ENCODE results near the gene NTF3. TPM values are rescaled to one million over a fixed set of nuclear protein-coding genes. Genes with fewer than 3 reads are reported as not detected.

The NTF3 gene
- total RNA-seq, 1 donor from 2014 or later: 8.9 TPM

DNA sequence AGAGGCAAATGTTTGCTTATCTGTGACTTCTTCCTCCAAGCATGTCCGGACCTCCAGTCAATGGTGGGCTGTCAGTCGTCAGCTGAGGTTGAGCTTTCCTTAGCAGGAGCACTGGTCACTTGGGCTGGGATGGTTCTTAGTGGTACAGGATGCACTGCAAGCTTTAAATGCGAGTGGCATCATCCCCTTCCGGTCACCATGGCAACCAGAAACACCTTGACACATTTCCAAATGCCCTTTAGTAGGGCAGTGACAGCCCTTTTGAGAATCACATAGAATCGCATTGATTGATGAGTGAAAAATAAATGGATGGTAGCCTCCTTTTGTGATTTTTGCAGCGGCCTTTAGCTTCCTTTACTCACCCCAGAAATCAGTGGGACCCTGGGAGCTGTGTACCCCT is 24.1 kb downstream of the NTF3 start:
- Histone ChIP-seq H3K4me2 (ENCODE audit: low read length) (no peak overlapping the region), H4K20me1 (ENCODE audit: insufficient read depth, low read length) (no peaks in the 10 kb centered on the region), H3K4me3 (ENCODE audit: insufficient read depth, low read depth, low read length) (no peak overlapping the region), H3K27me3 (ENCODE audit: insufficient read depth, low read length) (no peaks in the 10 kb centered on the region), H3K79me2 (ENCODE audit: insufficient read depth, low read length) (peaks cover 25% of the 10 kb centered on the region), H3K27ac (ENCODE audit: low read depth, low read length) (no peak overlapping the region), H3K9ac (ENCODE audit: low read length) (no peak overlapping the region), H2AFZ (ENCODE audit: low read depth, low read length) (no peak overlapping the region), H3K4me1 (ENCODE audit: insufficient read depth, low read length) (peaks cover 17% of the 10 kb centered on the region), H3K36me3 (ENCODE audit: insufficient read depth, low read length) (no peaks in the 10 kb centered on the region), H3K9me3 (ENCODE audit: insufficient read depth, low read depth, low read length) (no peaks in the 10 kb centered on the region)
- Mint-ChIP-seq H3K27ac (ENCODE audit: unreplicated experiment) (peak overlapping the region; percentile 19), H3K4me3 (ENCODE audit: unreplicated experiment) (no peak overlapping the region), H3K36me3 (ENCODE audit: low read depth, unreplicated experiment) (peaks cover 13% of the 10 kb centered on the region), H3K4me1 (ENCODE audit: low read depth, unreplicated experiment) (peaks cover 22% of the 10 kb centered on the region), H3K27me3 (ENCODE audit: low read depth, unreplicated experiment) (peaks cover 2% of the 10 kb centered on the region), H3K9me3 (ENCODE audit: unreplicated experiment) (peaks cover 3% of the 10 kb centered on the region)
- FAIRE-seq (no peak), DNase-seq (ENCODE audit: low read depth) (no peak)
- TF ChIP-seq, protein P1, sequence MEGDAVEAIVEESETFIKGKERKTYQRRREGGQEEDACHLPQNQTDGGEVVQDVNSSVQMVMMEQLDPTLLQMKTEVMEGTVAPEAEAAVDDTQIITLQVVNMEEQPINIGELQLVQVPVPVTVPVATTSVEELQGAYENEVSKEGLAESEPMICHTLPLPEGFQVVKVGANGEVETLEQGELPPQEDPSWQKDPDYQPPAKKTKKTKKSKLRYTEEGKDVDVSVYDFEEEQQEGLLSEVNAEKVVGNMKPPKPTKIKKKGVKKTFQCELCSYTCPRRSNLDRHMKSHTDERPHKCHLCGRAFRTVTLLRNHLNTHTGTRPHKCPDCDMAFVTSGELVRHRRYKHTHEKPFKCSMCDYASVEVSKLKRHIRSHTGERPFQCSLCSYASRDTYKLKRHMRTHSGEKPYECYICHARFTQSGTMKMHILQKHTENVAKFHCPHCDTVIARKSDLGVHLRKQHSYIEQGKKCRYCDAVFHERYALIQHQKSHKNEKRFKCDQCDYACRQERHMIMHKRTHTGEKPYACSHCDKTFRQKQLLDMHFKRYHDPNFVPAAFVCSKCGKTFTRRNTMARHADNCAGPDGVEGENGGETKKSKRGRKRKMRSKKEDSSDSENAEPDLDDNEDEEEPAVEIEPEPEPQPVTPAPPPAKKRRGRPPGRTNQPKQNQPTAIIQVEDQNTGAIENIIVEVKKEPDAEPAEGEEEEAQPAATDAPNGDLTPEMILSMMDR (IDR thresholded peaks at IDR 0.05; ENCODE audit: insufficient read depth, low read depth, low read length): no peak
- no peak for TF ChIP-seq EZH2 (IDR thresholded peaks at IDR 0.05; ENCODE audit: insufficient read depth, low read length)

DNA sequence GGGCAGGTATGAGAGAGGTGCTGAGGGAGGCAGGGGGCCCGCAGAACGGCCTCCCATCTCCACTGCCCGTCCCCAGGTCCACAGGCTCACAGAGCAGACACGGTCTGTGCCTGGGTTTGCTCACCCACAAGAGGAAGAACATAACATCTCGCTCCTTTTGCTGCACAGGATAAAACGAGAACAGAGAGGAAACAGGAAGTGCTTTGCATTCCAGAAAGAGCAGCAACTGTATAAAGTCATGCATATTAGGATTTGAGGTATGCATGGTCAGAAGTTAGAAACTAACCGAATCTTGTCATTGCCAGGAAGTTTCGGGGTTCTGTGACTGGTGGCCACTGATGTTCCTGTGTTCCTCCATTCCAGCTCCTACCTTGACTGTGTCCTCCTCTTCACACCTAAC is 25.0 kb downstream of the NTF3 start:
- H3K4me3 Mint-ChIP-seq (ENCODE audit: unreplicated experiment): no peak overlapping the region
- Histone ChIP-seq H3K9me3 (ENCODE audit: insufficient read depth, low read depth, low read length) (no peaks in the 10 kb centered on the region), H3K4me2 (ENCODE audit: low read length) (peak overlapping the region; percentile 75), H3K36me3 (ENCODE audit: insufficient read depth, low read length) (no peaks in the 10 kb centered on the region), H3K27me3 (ENCODE audit: insufficient read depth, low read length) (no peaks in the 10 kb centered on the region), H3K79me2 (ENCODE audit: insufficient read depth, low read length) (peaks cover 25% of the 10 kb centered on the region), H2AFZ (ENCODE audit: low read depth, low read length) (peak overlapping the region; percentile 73), H4K20me1 (ENCODE audit: insufficient read depth, low read length) (no peaks in the 10 kb centered on the region), H3K4me1 (ENCODE audit: insufficient read depth, low read length) (peaks cover 17% of the 10 kb centered on the region), H3K9ac (ENCODE audit: low read length) (peak overlapping the region; percentile 45), H3K27ac (ENCODE audit: low read depth, low read length) (peak overlapping the region; percentile 62), H3K4me3 (ENCODE audit: insufficient read depth, low read depth, low read length) (peak overlapping the region; percentile 18)
- DNase-seq (ENCODE audit: low read depth) (peak; percentile 70), FAIRE-seq (peak; percentile 94)
- TF ChIP-seq, protein P1 (IDR thresholded peaks at IDR 0.05; ENCODE audit: insufficient read depth, low read depth, low read length): no peak
- TF ChIP-seq EZH2 (IDR thresholded peaks at IDR 0.05; ENCODE audit: insufficient read depth, low read length): no peak
- peaks cover 3% of the 10 kb centered on the region for H3K9me3 Mint-ChIP-seq (ENCODE audit: unreplicated experiment)
- no peaks in the 10 kb centered on the region for H3K27me3 Mint-ChIP-seq (ENCODE audit: low read depth, unreplicated experiment)
- H3K27ac Mint-ChIP-seq (ENCODE audit: unreplicated experiment): peak overlapping the region; percentile 70
- H3K36me3 Mint-ChIP-seq (ENCODE audit: low read depth, unreplicated experiment): peaks cover 14% of the 10 kb centered on the region
- H3K4me1 Mint-ChIP-seq (ENCODE audit: low read depth, unreplicated experiment): peaks cover 22% of the 10 kb centered on the region

- no peak for FAIRE-seq
- no peak for TF ChIP-seq EZH2 (IDR thresholded peaks at IDR 0.05; ENCODE audit: insufficient read depth, low read length)
- TF ChIP-seq, protein P1 (IDR thresholded peaks at IDR 0.05; ENCODE audit: insufficient read depth, low read depth, low read length): no peak
- peaks cover 25% of the 10 kb centered on the region for H3K4me1 Mint-ChIP-seq (ENCODE audit: low read depth, unreplicated experiment)
Observed at GRCh38 chr12:5458229-5459050, 26.5 kb downstream of the NTF3 start.

More at GRCh38 chr12:5458229-5459050, 26.5 kb downstream of the NTF3 start:
- H3K27ac ChIP-seq (ENCODE audit: low read depth, low read length): no peak overlapping the region
- H3K27me3 ChIP-seq (ENCODE audit: insufficient read depth, low read length): no peaks in the 10 kb centered on the region
- Mint-ChIP-seq H3K4me3 (ENCODE audit: unreplicated experiment) (no peak overlapping the region), H3K27ac (ENCODE audit: unreplicated experiment) (peak overlapping the region; percentile 16), H3K9me3 (ENCODE audit: unreplicated experiment) (peaks cover 3% of the 10 kb centered on the region), H3K36me3 (ENCODE audit: low read depth, unreplicated experiment) (peaks cover 14% of the 10 kb centered on the region), H3K27me3 (ENCODE audit: low read depth, unreplicated experiment) (no peaks in the 10 kb centered on the region)
- no peaks in the 10 kb centered on the region for H3K36me3 ChIP-seq (ENCODE audit: insufficient read depth, low read length)
- H3K4me2 ChIP-seq (ENCODE audit: low read length): no peak overlapping the region
- DNase-seq (ENCODE audit: low read depth): no peak
- H4K20me1 ChIP-seq (ENCODE audit: insufficient read depth, low read length): no peaks in the 10 kb centered on the region
- no peak overlapping the region for H3K4me3 ChIP-seq (ENCODE audit: insufficient read depth, low read depth, low read length)
- no peak overlapping the region for H3K9ac ChIP-seq (ENCODE audit: low read length)
- H3K9me3 ChIP-seq (ENCODE audit: insufficient read depth, low read depth, low read length): no peaks in the 10 kb centered on the region
- peaks cover 24% of the 10 kb centered on the region for H3K79me2 ChIP-seq (ENCODE audit: insufficient read depth, low read length)
- no peak overlapping the region for H2AFZ ChIP-seq (ENCODE audit: low read depth, low read length)
- H3K4me1 ChIP-seq (ENCODE audit: insufficient read depth, low read length): peaks cover 17% of the 10 kb centered on the region

Data from astrocyte (in vitro differentiated cells and primary cell).